ENCODE results near the gene ERGIC2. TPM values are rescaled to one million over a fixed set of nuclear protein-coding genes. Genes with fewer than 3 reads are reported as not detected.
"Not testable (repeated sequence)": the region's sequence is repeated elsewhere in the genome, so short reads cannot be mapped to it uniquely, and the experiment has no call there.

The ERGIC2 gene
- total RNA-seq, 1 donor = 112 TPM

DNA sequence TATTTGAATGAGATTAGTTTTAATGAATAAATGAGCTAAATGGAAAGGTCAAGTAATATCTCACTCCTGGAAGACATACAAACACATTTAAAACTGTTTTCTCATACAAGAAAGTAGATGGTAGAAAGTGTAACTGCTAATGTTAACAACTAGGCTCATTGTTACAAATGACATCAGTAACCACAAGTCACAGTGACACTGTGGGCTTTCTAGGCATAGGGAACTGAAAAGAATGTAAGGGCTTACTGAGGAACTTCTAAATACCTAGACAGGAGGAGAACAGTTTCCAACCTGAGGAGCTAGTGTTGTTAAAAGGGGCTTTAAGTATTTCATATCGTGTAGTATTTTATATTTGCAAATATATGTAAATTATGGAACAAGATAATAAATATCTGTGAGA lies 17.5 kb upstream of the ERGIC2 start:
- H3K4me3 ChIP-seq (ENCODE audit: low read depth, low read length) = no peak overlapping the region
- DNase-seq (ENCODE audit: low read depth) = no peak
- TF ChIP-seq, protein P1, sequence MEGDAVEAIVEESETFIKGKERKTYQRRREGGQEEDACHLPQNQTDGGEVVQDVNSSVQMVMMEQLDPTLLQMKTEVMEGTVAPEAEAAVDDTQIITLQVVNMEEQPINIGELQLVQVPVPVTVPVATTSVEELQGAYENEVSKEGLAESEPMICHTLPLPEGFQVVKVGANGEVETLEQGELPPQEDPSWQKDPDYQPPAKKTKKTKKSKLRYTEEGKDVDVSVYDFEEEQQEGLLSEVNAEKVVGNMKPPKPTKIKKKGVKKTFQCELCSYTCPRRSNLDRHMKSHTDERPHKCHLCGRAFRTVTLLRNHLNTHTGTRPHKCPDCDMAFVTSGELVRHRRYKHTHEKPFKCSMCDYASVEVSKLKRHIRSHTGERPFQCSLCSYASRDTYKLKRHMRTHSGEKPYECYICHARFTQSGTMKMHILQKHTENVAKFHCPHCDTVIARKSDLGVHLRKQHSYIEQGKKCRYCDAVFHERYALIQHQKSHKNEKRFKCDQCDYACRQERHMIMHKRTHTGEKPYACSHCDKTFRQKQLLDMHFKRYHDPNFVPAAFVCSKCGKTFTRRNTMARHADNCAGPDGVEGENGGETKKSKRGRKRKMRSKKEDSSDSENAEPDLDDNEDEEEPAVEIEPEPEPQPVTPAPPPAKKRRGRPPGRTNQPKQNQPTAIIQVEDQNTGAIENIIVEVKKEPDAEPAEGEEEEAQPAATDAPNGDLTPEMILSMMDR (IDR thresholded peaks at IDR 0.05; ENCODE audit: insufficient read depth, low read length) = no peak

DNA sequence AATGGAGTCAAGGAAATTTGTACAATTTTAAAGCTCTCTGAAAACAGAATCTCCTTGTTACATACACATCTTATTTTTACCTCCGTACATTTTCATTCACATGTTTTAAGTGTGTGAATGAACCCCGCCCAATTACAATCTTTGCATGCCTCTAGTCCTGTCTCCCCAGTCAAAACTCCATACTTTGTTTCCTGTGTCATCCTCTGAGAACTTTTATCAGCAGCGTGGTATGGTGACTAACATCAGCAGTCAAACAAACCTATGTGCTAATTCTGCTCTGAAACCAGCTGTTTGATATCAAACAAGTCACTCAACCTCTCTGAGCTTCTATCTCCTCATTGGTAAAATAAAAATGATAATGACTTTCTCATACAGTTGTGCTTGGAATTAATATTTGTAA lies 15.8 kb upstream of the ERGIC2 start:
- H3K4me3 ChIP-seq (ENCODE audit: low read depth, low read length) = no peak overlapping the region
- DNase-seq (ENCODE audit: low read depth) = peak; percentile 40
- TF ChIP-seq, protein P1 (IDR thresholded peaks at IDR 0.05; ENCODE audit: insufficient read depth, low read length) = no peak

DNA sequence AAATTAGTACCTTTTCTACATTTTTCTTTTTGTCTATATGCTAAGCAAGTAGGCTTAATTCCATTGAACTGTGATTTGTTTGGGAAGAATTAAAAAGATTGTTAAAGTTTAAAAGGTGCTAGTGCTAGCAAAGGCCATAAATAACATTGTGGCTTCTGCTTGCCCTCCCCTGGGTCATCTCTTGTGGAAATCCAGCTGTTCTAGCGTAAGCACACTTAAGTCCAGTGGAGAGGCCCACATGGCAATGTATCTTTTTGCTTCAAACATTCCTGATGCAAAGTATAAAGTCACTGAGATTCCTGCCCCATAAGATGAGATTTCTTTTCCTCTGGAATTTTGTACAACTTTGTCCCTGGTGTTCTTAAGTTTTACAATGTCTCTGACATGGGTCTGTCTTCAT lies 14.4 kb upstream of the ERGIC2 start:
- no peak for DNase-seq (ENCODE audit: low read depth)
- H3K4me3 ChIP-seq (ENCODE audit: low read depth, low read length) = no peak overlapping the region
- TF ChIP-seq, protein P1 (IDR thresholded peaks at IDR 0.05; ENCODE audit: insufficient read depth, low read length) = no peak

DNA sequence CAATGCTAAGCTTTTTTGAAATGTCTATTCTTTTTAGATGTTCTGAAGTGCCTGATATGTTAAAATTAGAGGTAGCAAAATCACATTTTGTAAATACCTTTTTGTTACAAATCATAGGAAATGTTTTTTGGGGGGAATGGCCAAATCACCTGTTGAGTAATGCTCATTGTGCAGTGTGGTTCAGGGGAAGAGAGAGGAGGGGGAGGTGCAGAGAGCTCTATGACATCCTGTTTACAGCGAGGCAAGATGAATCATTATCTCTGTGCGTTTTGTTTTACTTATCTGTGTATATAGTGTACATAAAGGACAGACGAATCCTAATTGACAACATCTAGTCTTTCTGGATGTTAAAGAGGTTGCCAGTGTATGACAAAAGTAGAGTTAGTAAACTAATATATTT lies 9.4 kb upstream of the ERGIC2 start:
- not testable (repeated sequence) for H3K4me3 ChIP-seq (ENCODE audit: low read depth, low read length); DNase-seq (ENCODE audit: low read depth)

DNA sequence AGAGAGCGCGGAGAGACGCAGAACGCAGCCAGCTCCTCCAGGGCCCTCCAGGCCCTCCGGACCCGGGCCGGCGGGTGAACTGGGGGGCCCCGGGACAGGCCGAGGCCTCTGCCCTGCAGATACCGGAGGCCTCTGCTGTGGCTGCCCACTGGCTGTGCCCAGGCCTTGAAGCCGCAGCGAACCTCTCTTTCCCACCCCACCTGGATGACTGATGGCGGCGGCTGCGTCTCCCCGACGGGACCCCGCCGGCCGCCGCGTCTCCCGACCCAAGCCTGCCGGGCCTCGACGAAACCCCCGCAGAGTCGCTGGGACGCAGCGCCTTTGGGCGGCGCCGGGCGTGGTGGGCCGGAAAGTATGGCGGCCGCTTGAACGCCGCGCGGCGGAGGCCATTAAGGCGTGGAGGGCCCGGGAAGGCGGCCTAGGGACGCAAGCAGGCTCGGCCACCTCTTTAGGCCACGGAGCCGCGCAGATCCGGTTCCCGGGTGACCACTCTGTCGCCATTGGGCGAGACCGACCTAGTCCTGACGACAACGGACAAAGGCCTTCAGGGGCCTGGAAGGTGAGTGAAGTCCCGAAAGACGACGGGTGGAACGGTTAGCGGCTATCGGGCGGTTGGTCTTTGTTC lies 8.4 kb upstream of the ERGIC2 start:
- no peak for DNase-seq (ENCODE audit: low read depth)
- no peak overlapping the region for H3K4me3 ChIP-seq (ENCODE audit: low read depth, low read length)
- TF ChIP-seq, protein P1 (IDR thresholded peaks at IDR 0.05; ENCODE audit: insufficient read depth, low read length) = no peak

DNA sequence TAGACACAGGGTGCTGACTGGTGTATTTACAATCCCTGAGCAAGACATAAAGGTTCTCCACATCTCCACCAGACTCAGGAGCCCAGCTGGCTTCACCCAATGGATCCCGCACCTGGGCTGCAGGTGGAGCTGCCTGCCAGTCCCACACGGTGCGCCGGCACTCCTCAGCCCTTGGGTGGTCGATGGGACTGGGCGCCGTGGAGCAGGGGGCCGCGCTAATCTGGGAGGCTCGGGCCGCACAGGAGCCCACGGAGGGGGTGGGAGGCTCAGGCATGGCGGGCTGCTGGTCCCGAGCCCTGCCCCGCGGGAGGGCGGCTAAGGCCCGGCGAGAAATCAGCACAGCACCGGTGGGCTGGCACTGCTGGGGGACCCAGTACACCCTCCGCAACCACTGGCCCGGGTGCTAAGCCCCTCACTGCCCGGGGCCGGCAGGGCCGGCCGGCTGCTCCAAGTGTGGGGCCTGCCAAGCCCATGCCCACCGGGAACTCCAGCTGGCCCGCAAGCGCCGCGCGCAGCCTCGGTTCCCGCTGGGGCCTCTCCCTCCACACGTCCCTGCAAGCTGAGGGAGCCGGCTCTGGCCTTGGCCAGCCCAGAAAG lies 5.2 kb upstream of the ERGIC2 start:
- not testable (repeated sequence) for DNase-seq (ENCODE audit: low read depth); H3K4me3 ChIP-seq (ENCODE audit: low read depth, low read length)

DNA sequence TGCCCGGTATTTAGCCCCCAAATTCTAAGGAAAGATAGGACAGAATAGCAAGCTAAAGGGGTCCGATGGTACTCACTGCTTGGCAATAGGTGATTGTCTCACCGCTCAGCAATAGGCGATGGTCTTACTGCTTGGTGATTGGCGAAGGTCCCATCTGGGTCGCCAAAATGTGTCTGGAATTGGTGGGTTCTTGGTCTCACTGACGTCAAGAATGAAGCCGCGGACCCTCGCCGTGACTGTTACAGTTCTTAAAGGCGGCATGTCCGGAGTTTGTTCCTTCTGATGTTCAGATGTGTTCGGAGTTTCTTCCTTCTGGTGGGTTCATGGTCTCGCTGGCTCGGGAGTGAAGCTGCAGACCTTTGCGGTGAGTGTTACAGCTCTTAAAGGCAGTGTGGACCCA lies 4.2 kb upstream of the ERGIC2 start:
- H3K4me3 ChIP-seq (ENCODE audit: low read depth, low read length); DNase-seq (ENCODE audit: low read depth): not testable (repeated sequence)

DNA sequence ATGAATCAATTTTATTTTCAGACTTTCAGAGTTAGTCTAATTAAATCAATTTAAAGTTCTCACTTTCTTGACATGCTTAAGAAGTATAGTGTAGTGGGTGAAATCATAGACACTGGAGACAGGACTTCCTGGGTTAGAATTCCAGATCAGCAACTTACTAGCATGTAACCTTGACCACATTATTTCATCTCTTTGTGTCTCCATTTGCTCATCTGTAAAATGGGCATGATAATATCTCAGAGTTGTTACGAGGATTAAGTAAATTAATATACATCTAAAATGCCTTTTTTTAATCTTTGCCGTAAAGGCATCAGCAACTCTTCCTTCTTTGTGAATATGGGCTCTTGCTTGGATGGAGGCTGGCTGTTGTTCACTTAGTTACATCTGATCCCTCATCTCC lies 1.3 kb upstream of the ERGIC2 start:
- no peak overlapping the region for H3K4me3 ChIP-seq (ENCODE audit: low read depth, low read length)
- no peak for DNase-seq (ENCODE audit: low read depth)
- TF ChIP-seq, protein P1 (IDR thresholded peaks at IDR 0.05; ENCODE audit: insufficient read depth, low read length) = no peak
